Neuronal stem cell (in vitro differentiated cells): ENCODE data around the gene LPAR6.

Experiments
- DNase-seq: peaks from one replicate; pipeline ENCODE4 v3.0.0-alpha.2; 2013; ENCODE audit warnings: low spot score
- H2AFZ ChIP-seq: one replicate; pipeline ENCODE4 v1.6.1; 2013; ENCODE audit warnings: mild to moderate bottlenecking, low read length, inconsistent platforms
- H2AK5ac ChIP-seq: 2 replicates; pipeline ENCODE4 v1.6.1; 2013; ENCODE audit warnings: low read depth, mild to moderate bottlenecking, inconsistent platforms, low read length, moderate library complexity, mixed read lengths
- H2BK120ac ChIP-seq: 2 replicates; pipeline ENCODE4 v1.6.1; 2013; ENCODE audit warnings: low read depth, mild to moderate bottlenecking, inconsistent platforms, low read length, moderate library complexity, mixed read lengths
- H2BK12ac ChIP-seq: one replicate; pipeline ENCODE4 v1.6.1; 2013; ENCODE audit warnings: low read length, inconsistent platforms
- H2BK15ac ChIP-seq: 2 replicates; pipeline ENCODE4 v1.6.1; 2013; ENCODE audit warnings: mild to moderate bottlenecking, low read length, inconsistent platforms, mixed read lengths
- H2BK5ac ChIP-seq: one replicate; pipeline ENCODE4 v1.6.1; 2013; ENCODE audit warnings: inconsistent platforms, mild to moderate bottlenecking, low read length, moderate library complexity
- H3K14ac ChIP-seq: one replicate; pipeline ENCODE4 v1.6.1; 2013; ENCODE audit warnings: low read length, inconsistent platforms
- H3K18ac ChIP-seq: 2 replicates; pipeline ENCODE4 v1.6.1; 2013; ENCODE audit warnings: low read length, inconsistent platforms
- H3K23ac ChIP-seq: 2 replicates; pipeline ENCODE4 v1.6.1; 2013; ENCODE audit warnings: low read depth, mild to moderate bottlenecking, mixed read lengths, low read length, inconsistent platforms; ENCODE audit not compliant: poor library complexity
- H3K27ac ChIP-seq: replicated peaks from 3 replicates; pipeline ENCODE4 v1.5.1; 2013; ENCODE audit warnings: low read length, inconsistent platforms
- H3K27me3 ChIP-seq, 3 experiments: 2 replicates each; pipeline ENCODE4 v1.6.1; 2013; ENCODE audit warnings: low read length in 3 of 3, mild to moderate bottlenecking in 2 of 3, inconsistent platforms in 1 of 3, low read depth in 1 of 3, mixed read lengths in 1 of 3, moderate library complexity in 1 of 3; ENCODE audit not compliant: control insufficient read depth in 3 of 3, insufficient read depth in 3 of 3
- H3K36me3 ChIP-seq, 2 donors: replicated peaks in 1 of 2; 2 replicates each; pipeline ENCODE4 v1.6.1; 2013; ENCODE audit warnings: low read length in 2 of 2; ENCODE audit not compliant: control insufficient read depth in 2 of 2, insufficient read depth in 2 of 2
- H3K4ac ChIP-seq: 2 replicates; pipeline ENCODE4 v1.6.1; 2013; ENCODE audit warnings: inconsistent platforms, mild to moderate bottlenecking, low read length, moderate library complexity
- H3K4me1 ChIP-seq, 2 donors: 1 replicate in 1 of 2; 2 replicates in 1 of 2; pipeline ENCODE4 v1.6.1; 2013; ENCODE audit warnings: low read length in 2 of 2, low read depth in 1 of 2; ENCODE audit not compliant: control insufficient read depth in 2 of 2, insufficient read depth in 1 of 2
- H3K4me2 ChIP-seq: one replicate; pipeline ENCODE4 v1.6.1; 2013; ENCODE audit warnings: mild to moderate bottlenecking, low read length, inconsistent platforms; ENCODE audit not compliant: insufficient read depth, poor library complexity, severe bottlenecking
- H3K4me3 ChIP-seq, 2 donors: 2 replicates each; pipeline ENCODE4 v1.5.1; 2013; ENCODE audit warnings: low read length in 2 of 2, mild to moderate bottlenecking in 2 of 2, inconsistent platforms in 1 of 2, moderate library complexity in 1 of 2
- H3K79me1 ChIP-seq: one replicate; pipeline ENCODE4 v1.6.1; 2013; ENCODE audit warnings: low read depth, mild to moderate bottlenecking, inconsistent platforms, low read length, moderate library complexity
- H3K9ac ChIP-seq: one replicate; pipeline ENCODE4 v1.6.1; 2013; ENCODE audit warnings: mild to moderate bottlenecking, low read depth, low read length, inconsistent platforms; ENCODE audit not compliant: poor library complexity
- H3K9me3 ChIP-seq, 2 donors: replicated peaks in 1 of 2; 2 replicates each; pipeline versions ENCODE3 to v1.6.1; 2013; ENCODE audit warnings: low read length in 2 of 2, mild to moderate bottlenecking in 2 of 2, inconsistent platforms in 1 of 2, low read depth in 1 of 2, mixed read lengths in 1 of 2, moderate library complexity in 1 of 2; ENCODE audit not compliant: control insufficient read depth in 2 of 2, insufficient read depth in 1 of 2
- H4K8ac ChIP-seq: one replicate; pipeline ENCODE4 v1.6.1; 2013; ENCODE audit warnings: low read depth, mild to moderate bottlenecking, inconsistent platforms, low read length, moderate library complexity
- H4K91ac ChIP-seq: one replicate; pipeline ENCODE4 v1.6.1; 2013; ENCODE audit warnings: low read length, low read depth, mild to moderate bottlenecking, inconsistent platforms; ENCODE audit not compliant: poor library complexity
- WGBS, 2 donors: extraction: QIAGEN DNeasy Blood & Tissue Kit; methylation state at CpG; one replicate each; pipeline ENCODE4 v1.1.7; 2013; ENCODE audit warnings: missing lambda C conversion rate in 2 of 2, mixed read lengths in 1 of 2; ENCODE audit not compliant: insufficient read length in 2 of 2, insufficient replicate concordance in 1 of 2; ENCODE audit errors: extremely low coverage in 2 of 2; 5-methylcytosine and 5-hydroxymethylcytosine counted together

Gene LPAR6

DNA sequence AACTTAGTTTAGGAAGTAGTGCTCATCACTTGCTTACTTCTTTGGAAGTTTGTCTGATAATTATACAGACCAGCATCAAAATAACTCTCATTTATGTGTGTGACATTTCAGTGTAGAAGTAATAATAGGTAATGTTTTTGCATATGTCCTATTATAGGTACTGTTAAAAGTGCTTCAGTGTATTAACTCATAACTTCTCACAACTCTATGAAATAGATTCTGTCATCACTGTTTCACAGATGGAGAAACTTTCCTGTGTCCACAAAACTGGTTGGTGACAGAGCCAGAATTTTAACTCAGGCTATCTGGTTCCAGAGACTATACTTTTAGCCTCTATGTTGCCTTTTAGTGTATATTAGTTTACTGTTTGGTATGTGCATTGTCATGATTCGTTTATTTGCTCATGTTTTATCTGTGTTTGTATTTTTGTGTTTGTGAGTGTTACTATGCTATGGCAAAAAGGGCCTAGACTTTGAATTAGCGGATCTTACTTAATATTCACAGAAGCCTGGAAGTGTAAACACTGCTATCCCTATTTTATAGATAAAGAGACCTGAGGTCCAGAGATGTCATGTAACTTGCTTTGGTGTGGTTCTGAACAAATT, 12.7 kb downstream of the LPAR6 start:
- H3K79me1 ChIP-seq: no peaks in the 10 kb centered on the region
- WGBS, 2 donors: no CpG with 5 or more reads among the region's 2 CpGs
- no peak for DNase-seq
- no peak overlapping the region for H2BK5ac ChIP-seq
- no peaks in the 10 kb centered on the region for H3K4me1 ChIP-seq
- no peak overlapping the region for H3K23ac ChIP-seq
- no peak overlapping the region for H2AFZ ChIP-seq
- H3K4ac ChIP-seq: no peak overlapping the region
- no peak overlapping the region for H3K4me2 ChIP-seq
- no peak overlapping the region for H2BK120ac ChIP-seq
- no peak overlapping the region for H3K27ac ChIP-seq
- H3K18ac ChIP-seq: no peak overlapping the region
- H2BK12ac ChIP-seq: no peak overlapping the region
- no peak overlapping the region for H4K91ac ChIP-seq
- peaks cover 0 to 6% of the 10 kb centered on the region in 2 donors for H3K36me3 ChIP-seq
- H3K27me3 ChIP-seq: no peaks in the 10 kb centered on the region
- H2BK15ac ChIP-seq: no peak overlapping the region
- H3K4me3 ChIP-seq: no peak overlapping the region
- no peak overlapping the region for H4K8ac ChIP-seq
- peaks cover 0 to 9% of the 10 kb centered on the region in 2 donors for H3K9me3 ChIP-seq
- no peak overlapping the region for H2AK5ac ChIP-seq
- H3K14ac ChIP-seq: no peak overlapping the region
- no peak overlapping the region for H3K9ac ChIP-seq

DNA sequence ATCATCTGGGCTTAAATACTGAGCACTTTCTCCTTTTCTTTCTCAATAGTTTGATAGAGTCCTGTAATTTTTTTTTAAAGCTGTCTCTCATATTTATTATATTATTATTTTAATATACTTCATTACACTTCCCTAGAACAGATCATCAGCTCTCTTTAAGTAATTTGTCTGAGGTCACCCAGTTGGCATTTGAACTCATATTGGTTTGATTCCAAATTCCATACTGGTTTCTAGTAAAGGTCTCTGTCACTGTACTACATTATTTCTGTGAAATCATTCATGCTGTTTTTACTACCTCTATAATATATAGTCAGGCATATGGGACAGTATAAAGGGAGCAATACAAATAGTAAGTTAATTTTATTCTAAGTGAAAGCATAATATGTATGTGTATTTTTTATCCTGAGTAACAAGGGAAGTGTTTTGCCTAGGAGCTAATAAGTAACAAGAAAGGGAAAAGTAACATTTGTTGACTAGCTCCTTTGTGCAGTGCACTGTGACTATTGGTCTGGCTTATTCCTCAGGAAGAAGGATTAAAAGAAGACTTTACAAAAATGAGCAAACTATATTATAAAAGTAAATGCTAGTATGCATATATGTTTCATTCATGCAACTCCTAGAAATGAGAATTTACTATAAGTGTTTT, 14.3 kb downstream of the LPAR6 start:
- Histone ChIP-seq H3K9me3 (peaks cover 0 to 9% of the 10 kb centered on the region in 2 donors), H4K8ac (no peak overlapping the region), H2BK5ac (no peak overlapping the region), H4K91ac (no peak overlapping the region), H2AFZ (no peak overlapping the region), H3K4ac (no peak overlapping the region), H3K4me2 (no peak overlapping the region), H3K14ac (no peak overlapping the region), H3K23ac (no peak overlapping the region), H3K18ac (no peak overlapping the region), H3K4me1 (no peaks in the 10 kb centered on the region), H2BK15ac (no peak overlapping the region), H2AK5ac (no peak overlapping the region), H3K9ac (no peak overlapping the region), H3K36me3 (peaks cover 3 to 19% of the 10 kb centered on the region in 2 donors), H2BK120ac (no peak overlapping the region), H3K4me3 (no peak overlapping the region), H3K79me1 (no peaks in the 10 kb centered on the region), H3K27ac (no peak overlapping the region), H3K27me3 (no peaks in the 10 kb centered on the region), H2BK12ac (no peak overlapping the region)
- DNase-seq: no peak

DNA sequence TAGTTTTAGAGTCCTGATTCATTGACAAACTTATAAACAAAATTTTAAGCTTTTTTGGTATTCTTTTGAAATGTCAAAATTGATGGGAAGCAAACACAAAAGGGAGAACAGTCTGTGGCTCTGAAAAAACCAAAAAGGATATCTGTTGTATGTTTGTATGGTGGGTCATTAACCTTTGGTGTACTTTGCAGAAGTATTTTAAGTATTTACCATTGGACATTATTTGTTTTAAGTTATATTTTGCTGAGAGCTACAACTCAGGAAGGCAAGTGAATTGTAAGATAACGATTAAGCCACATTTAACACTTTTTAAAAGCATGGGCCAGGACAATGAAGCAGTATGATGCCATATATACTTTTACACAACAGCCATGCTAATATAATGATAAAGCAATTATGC, 15.2 kb downstream of the LPAR6 start:
- Histone ChIP-seq H2BK12ac (no peak overlapping the region), H3K14ac (no peak overlapping the region), H3K18ac (no peak overlapping the region), H3K23ac (no peak overlapping the region), H3K79me1 (no peaks in the 10 kb centered on the region), H3K4me2 (no peak overlapping the region), H3K27me3 (no peaks in the 10 kb centered on the region), H3K4ac (no peak overlapping the region), H2AK5ac (no peak overlapping the region), H3K36me3 (peaks cover 3 to 20% of the 10 kb centered on the region in 2 donors), H2BK5ac (no peak overlapping the region), H2BK15ac (no peak overlapping the region), H4K8ac (no peak overlapping the region), H3K4me1 (no peaks in the 10 kb centered on the region), H3K27ac (no peak overlapping the region), H3K9me3 (peaks cover 0 to 9% of the 10 kb centered on the region in 2 donors), H2BK120ac (no peak overlapping the region), H3K9ac (no peak overlapping the region), H3K4me3 (no peak overlapping the region), H2AFZ (no peak overlapping the region), H4K91ac (no peak overlapping the region)
- no peak for DNase-seq
- no CpG with 5 or more reads among the region's 1 CpG for whole genome bisulfite sequencing, 2 donors

DNA sequence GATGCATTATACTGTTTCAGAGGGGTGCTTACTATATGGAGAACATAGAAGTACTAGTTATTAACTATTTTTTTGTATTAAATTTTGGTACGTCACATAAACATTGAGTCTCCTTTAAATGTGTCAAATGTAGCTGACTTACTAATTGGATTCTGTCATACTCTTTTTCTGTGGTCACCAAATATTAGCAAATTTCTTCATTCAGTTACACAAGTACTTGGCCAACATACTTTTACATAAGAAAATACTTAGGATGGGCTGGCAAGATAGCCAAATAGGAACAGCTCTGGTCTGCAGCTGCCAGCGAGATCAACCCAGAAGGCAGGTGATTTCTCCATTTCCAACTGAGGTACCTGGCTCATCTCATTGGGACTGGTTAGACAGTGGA, 19.2 kb downstream of the LPAR6 start:
- Histone ChIP-seq H2BK12ac (no peak overlapping the region), H3K27ac (no peak overlapping the region), H3K79me1 (no peaks in the 10 kb centered on the region), H3K4me2 (no peak overlapping the region), H3K9me3 (peaks cover 0 to 9% of the 10 kb centered on the region in 2 donors), H3K36me3 (peaks cover 3 to 21% of the 10 kb centered on the region in 2 donors), H2AFZ (no peak overlapping the region), H3K9ac (peak overlapping the region; percentile 50), H3K4me1 (no peaks in the 10 kb centered on the region), H2AK5ac (no peak overlapping the region), H3K4me3 (no peak overlapping the region), H3K27me3 (no peaks in the 10 kb centered on the region), H4K8ac (no peak overlapping the region), H3K4ac (no peak overlapping the region), H4K91ac (no peak overlapping the region), H2BK120ac (no peak overlapping the region), H2BK15ac (no peak overlapping the region), H3K14ac (no peak overlapping the region), H2BK5ac (no peak overlapping the region), H3K18ac (no peak overlapping the region), H3K23ac (no peak overlapping the region)
- WGBS, 2 donors: no CpG with 5 or more reads among the region's 2 CpGs
- DNase-seq: no peak
